Left kidney (tissue), 8 donors: Measurements from ENCODE around the gene SEC23IP. TPM values are rescaled to one million over a fixed set of nuclear protein-coding genes. Genes with fewer than 3 reads are reported as not detected.
A peak's percentile ranks its signal among the peaks of the same experiment; 100 is the strongest.
"Not testable (repeated sequence)": the region's sequence is repeated elsewhere in the genome, so short reads cannot be mapped to it uniquely, and the experiment has no call there.

Source experiments
- DNase-seq: peaks from one replicate; pipeline ENCODE4 v3.0.0-alpha.2; 2013
- long read RNA-seq, 8 donors: transcript quantifications; one replicate each; lab custom pipeline, GENCODE V29; 2026
- polyA plus RNA-seq: library from polyadenylated mRNA; unstranded; fragments of 120-200 nt; gene quantifications from one replicate; pipeline ENCODE4 v1.2.1, GENCODE V29; 2013; ENCODE audit not compliant: insufficient read length

SEC23IP gene
- polyA plus RNA-seq, result 77.7 TPM
- long read RNA-seq, donor 1, full-length matches to known transcripts, result 1 of 11 reads
- long read RNA-seq, donor 1, partial matches to known transcripts, result 10 of 11 reads
- long read RNA-seq, donor 1, other reads (novel, unspliced or antisense), result 0 of 11 reads
- long read RNA-seq, donor 2, full-length matches to known transcripts, result 1 of 6 reads
- long read RNA-seq, donor 2, partial matches to known transcripts, result 5 of 6 reads
- long read RNA-seq, donor 2, other reads (novel, unspliced or antisense), result 0 of 6 reads
- long read RNA-seq, donor 3, full-length matches to known transcripts, result 1 of 16 reads
- long read RNA-seq, donor 3, partial matches to known transcripts, result 15 of 16 reads
- long read RNA-seq, donor 3, other reads (novel, unspliced or antisense), result 0 of 16 reads
- long read RNA-seq, donor 4, result 0 reads
- long read RNA-seq, donor 5, full-length matches to known transcripts, result 1 of 1 reads
- long read RNA-seq, donor 5, partial matches to known transcripts, result 0 of 1 reads
- long read RNA-seq, donor 5, other reads (novel, unspliced or antisense), result 0 of 1 reads
- long read RNA-seq, donor 6, full-length matches to known transcripts, result 2 of 7 reads
- long read RNA-seq, donor 6, partial matches to known transcripts, result 5 of 7 reads
- long read RNA-seq, donor 6, other reads (novel, unspliced or antisense), result 0 of 7 reads
- long read RNA-seq, donor 7, partial matches to known transcripts, result 12 of 13 reads
- long read RNA-seq, donor 7, other reads (novel, unspliced or antisense), result 0 of 13 reads
- long read RNA-seq, donor 8, partial matches to known transcripts, result 0 of 1 reads
- long read RNA-seq, donor 8, other reads (novel, unspliced or antisense), result 0 of 1 reads

GRCh38 chr10:119892188-119893065, at the start of gene SEC23IP:
Gene SEC23IP, plus strand, starts transcription at chr10:119892730. Its CDS starts 53 bp downstream, at chr10:119892783.
- DNase-seq, result peak; percentile 94

GRCh38 chr10:119845656-119846055, 46.9 kb upstream of the SEC23IP start:
- no peak for DNase-seq

- no peak for DNase-seq
Measured at GRCh38 chr10:119849031-119849789, 43.3 kb upstream of the SEC23IP start.

GRCh38 chr10:119849944-119850343, 42.6 kb upstream of the SEC23IP start:
- no peak for DNase-seq

- DNase-seq, result no peak
Measured at GRCh38 chr10:119852277-119852676, 40.3 kb upstream of the SEC23IP start.

- no peak for DNase-seq
Measured at GRCh38 chr10:119852822-119853221, 39.7 kb upstream of the SEC23IP start.

GRCh38 chr10:119853574-119853973, 39.0 kb upstream of the SEC23IP start:
- DNase-seq, result no peak

- no peak for DNase-seq
Measured at GRCh38 chr10:119858063-119858462, 34.5 kb upstream of the SEC23IP start.

- DNase-seq, result peak; percentile 46
Measured at GRCh38 chr10:119859420-119860258, 32.9 kb upstream of the SEC23IP start.

GRCh38 chr10:119860866-119861607, 31.5 kb upstream of the SEC23IP start:
- no peak for DNase-seq

- DNase-seq, result no peak
Measured at GRCh38 chr10:119862524-119862923, 30.0 kb upstream of the SEC23IP start.

GRCh38 chr10:119863951-119864565, 28.5 kb upstream of the SEC23IP start:
- no peak for DNase-seq

GRCh38 chr10:119865699-119866240, 26.8 kb upstream of the SEC23IP start:
- DNase-seq, result no peak

- no peak for DNase-seq
Measured at GRCh38 chr10:119867317-119867716, 25.2 kb upstream of the SEC23IP start.

- not testable (repeated sequence) for DNase-seq
Measured at GRCh38 chr10:119869398-119869797, 23.1 kb upstream of the SEC23IP start.

- peak; percentile 29 for DNase-seq
Measured at GRCh38 chr10:119871881-119872609, 20.5 kb upstream of the SEC23IP start.

GRCh38 chr10:119872610-119872859, 20.0 kb upstream of the SEC23IP start, which contains the start of gene MCMBP:
Gene MCMBP, minus strand, starts transcription at chr10:119872843. Its CDS starts 259 bp downstream, at chr10:119872584.
- no peak for DNase-seq
